Liver (tissue), 9 donors: ENCODE measurements around the gene EPB41L2. TPM values are rescaled to one million over a fixed set of nuclear protein-coding genes. Genes with fewer than 3 reads are reported as not detected.

Source experiments
- DNase-seq: peaks from one replicate; pipeline ENCODE4 v3.0.0-alpha.2; 2017; ENCODE audit warnings: low spot score
- H3K27ac ChIP-seq, 2 donors: one replicate each; pipeline ENCODE4 v1.7.0; 2013; ENCODE audit warnings: inconsistent platforms in 2 of 2, low read length in 2 of 2, control low read depth in 1 of 2, low read depth in 1 of 2, mild to moderate bottlenecking in 1 of 2
- H3K27me3 ChIP-seq, 4 donors: one replicate each; pipeline versions ENCODE4 v1.6.1 to v1.7.0; 2013; ENCODE audit warnings: low read length in 3 of 4, inconsistent platforms in 1 of 4, mild to moderate bottlenecking in 1 of 4, moderate library complexity in 1 of 4; ENCODE audit not compliant: control insufficient read depth in 4 of 4, insufficient read depth in 4 of 4
- H3K36me3 ChIP-seq, 4 donors: one replicate each; pipeline versions ENCODE4 v1.6.1 to v1.7.0; 2013; ENCODE audit warnings: low read length in 3 of 4, mild to moderate bottlenecking in 3 of 4, low read depth in 1 of 4, moderate library complexity in 1 of 4; ENCODE audit not compliant: control insufficient read depth in 4 of 4, insufficient read depth in 3 of 4
- H3K4me1 ChIP-seq, 4 donors: one replicate each; pipeline versions ENCODE4 v1.6.1 to v1.7.0; 2013; ENCODE audit warnings: low read length in 3 of 4, mild to moderate bottlenecking in 3 of 4, moderate library complexity in 1 of 4; ENCODE audit not compliant: control insufficient read depth in 4 of 4, insufficient read depth in 4 of 4
- H3K4me3 ChIP-seq, 3 donors: one replicate each; pipeline versions ENCODE4 v1.6.1 to v1.7.0; 2013; ENCODE audit warnings: low read length in 3 of 3, control low read depth in 1 of 3, low read depth in 1 of 3, mild to moderate bottlenecking in 1 of 3
- H3K9ac ChIP-seq, 2 donors: one replicate each; pipeline ENCODE4 v1.7.0; 2013; ENCODE audit warnings: low read length in 2 of 2, mild to moderate bottlenecking in 2 of 2, moderate library complexity in 2 of 2, control low read depth in 1 of 2, low read depth in 1 of 2
- H3K9me3 ChIP-seq, 4 donors: one replicate each; pipeline versions ENCODE4 v1.6.1 to v1.7.0; 2013; ENCODE audit warnings: low read length in 3 of 4; ENCODE audit not compliant: control insufficient read depth in 4 of 4
- EGR1 ChIP-seq, 2 donors: IDR thresholded peaks; 2 replicates each; pipeline ENCODE4 v1.6.1; 2016 to 2018; ENCODE audit warnings: antibody characterized with exemption in 2 of 2, low read depth in 2 of 2
- FOXA2 ChIP-seq: IDR thresholded peaks from 2 replicates; pipeline ENCODE4 v1.6.1; 2016; ENCODE audit warnings: antibody characterized with exemption
- GABPA ChIP-seq, 2 donors: IDR thresholded peaks in 1 of 2; conservative IDR thresholded peaks in 1 of 2; 2 replicates each; pipeline ENCODE4 v1.6.1; 2016; ENCODE audit warnings: antibody characterized with exemption in 2 of 2, mild to moderate bottlenecking in 1 of 2, moderate library complexity in 1 of 2
- HNF4A ChIP-seq, 2 donors: conservative IDR thresholded peaks; 2 replicates each; pipeline ENCODE4 v1.6.1; 2016; ENCODE audit warnings: antibody characterized with exemption in 2 of 2, mild to moderate bottlenecking in 2 of 2
- JUND ChIP-seq, 2 donors: IDR thresholded peaks; 2 replicates each; pipeline ENCODE4 v1.6.1; 2016; ENCODE audit warnings: antibody characterized with exemption in 2 of 2
- RXRA ChIP-seq, 2 donors: IDR thresholded peaks; 2 replicates each; pipeline ENCODE4 v1.6.1; 2017 to 2018; ENCODE audit warnings: antibody characterized with exemption in 2 of 2, mild to moderate bottlenecking in 1 of 2
- SP1 ChIP-seq: IDR thresholded peaks from 2 replicates; pipeline ENCODE4 v1.6.1; 2018; ENCODE audit warnings: antibody characterized with exemption, mild to moderate bottlenecking
- WGBS: extraction: QIAGEN DNeasy Blood & Tissue Kit; methylation state at CpG from one replicate; pipeline ENCODE4 v1.1.7; 2013; 5-methylcytosine and 5-hydroxymethylcytosine counted together
- polyA plus RNA-seq, 2 donors: library from polyadenylated mRNA; stranded (reverse) in 1 of 2; unstranded in 1 of 2; fragments of 200-250 nt in 1 of 2; fragments of >200 nt in 1 of 2; fragmentation: Nextera tagmentation in 1 of 2; extraction: Ambion mirVana in 1 of 2; gene quantifications; one replicate each; pipeline versions ENCODE4 v1.2.1 to v1.2.3, GENCODE V29; 2013 to 2015
- total RNA-seq, 2 donors: library from RNA; depleted of rRNA; stranded (reverse); fragments of >200 nt; gene quantifications; one replicate each; pipeline ENCODE4 v1.2.3, GENCODE V29; 2014
- TF ChIP-seq, protein P1 (sequence below): IDR thresholded peaks from 2 replicates; pipeline ENCODE4 v1.6.1; 2016; ENCODE audit warnings: antibody characterized with exemption
- TF ChIP-seq, protein P2 (sequence below): fragments of 150-350 bp; IDR thresholded peaks from 2 replicates; pipeline ENCODE4 v1.5.1; 2017; ENCODE audit warnings: improper control_type of control experiment, low read depth, low read length; ENCODE audit not compliant: missing input control
- TF ChIP-seq, protein P3 (sequence below): IDR thresholded peaks from 2 replicates; pipeline ENCODE4 v1.6.1; 2016; ENCODE audit warnings: antibody characterized with exemption
- TF ChIP-seq, protein P4 (sequence below): IDR thresholded peaks from 2 replicates; pipeline ENCODE4 v1.6.1; 2016; ENCODE audit warnings: antibody characterized with exemption
- donor health status: healthy.
- donor health status: healthy.
- donor health status: healthy.
- donor health status: healthy.
- donor health status: healthy.

The EPB41L2 gene
- total and polyA plus RNA-seq, 4 donors, result 10.0 to 43.3 (median 18.7) TPM

DNA sequence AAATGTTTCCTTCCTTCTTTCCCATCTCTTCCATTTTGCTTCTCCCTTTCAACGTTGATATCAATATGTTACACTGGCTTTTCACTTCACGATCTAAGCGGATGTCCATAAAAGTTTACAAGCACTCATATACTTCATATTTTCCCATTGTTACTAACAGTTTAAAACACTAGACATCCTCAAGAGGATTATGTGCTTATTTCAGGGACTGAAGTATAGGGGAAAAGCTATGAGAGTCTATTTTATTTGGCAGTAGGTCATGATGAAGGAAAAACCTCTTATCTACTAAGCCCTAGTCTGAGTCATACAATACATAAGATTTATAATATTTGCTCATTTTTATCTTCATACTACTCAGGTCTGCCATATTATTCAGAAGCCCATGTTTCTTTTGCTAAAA lies 20.6 kb upstream of the EPB41L2 start (continued):
- TF ChIP-seq, protein P1, sequence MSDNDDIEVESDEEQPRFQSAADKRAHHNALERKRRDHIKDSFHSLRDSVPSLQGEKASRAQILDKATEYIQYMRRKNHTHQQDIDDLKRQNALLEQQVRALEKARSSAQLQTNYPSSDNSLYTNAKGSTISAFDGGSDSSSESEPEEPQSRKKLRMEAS, result no peak
- TF ChIP-seq, protein P2, sequence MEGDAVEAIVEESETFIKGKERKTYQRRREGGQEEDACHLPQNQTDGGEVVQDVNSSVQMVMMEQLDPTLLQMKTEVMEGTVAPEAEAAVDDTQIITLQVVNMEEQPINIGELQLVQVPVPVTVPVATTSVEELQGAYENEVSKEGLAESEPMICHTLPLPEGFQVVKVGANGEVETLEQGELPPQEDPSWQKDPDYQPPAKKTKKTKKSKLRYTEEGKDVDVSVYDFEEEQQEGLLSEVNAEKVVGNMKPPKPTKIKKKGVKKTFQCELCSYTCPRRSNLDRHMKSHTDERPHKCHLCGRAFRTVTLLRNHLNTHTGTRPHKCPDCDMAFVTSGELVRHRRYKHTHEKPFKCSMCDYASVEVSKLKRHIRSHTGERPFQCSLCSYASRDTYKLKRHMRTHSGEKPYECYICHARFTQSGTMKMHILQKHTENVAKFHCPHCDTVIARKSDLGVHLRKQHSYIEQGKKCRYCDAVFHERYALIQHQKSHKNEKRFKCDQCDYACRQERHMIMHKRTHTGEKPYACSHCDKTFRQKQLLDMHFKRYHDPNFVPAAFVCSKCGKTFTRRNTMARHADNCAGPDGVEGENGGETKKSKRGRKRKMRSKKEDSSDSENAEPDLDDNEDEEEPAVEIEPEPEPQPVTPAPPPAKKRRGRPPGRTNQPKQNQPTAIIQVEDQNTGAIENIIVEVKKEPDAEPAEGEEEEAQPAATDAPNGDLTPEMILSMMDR, result no peak
- TF ChIP-seq HNF4A (conservative IDR thresholded peaks at IDR 0.05), result no peak
- TF ChIP-seq, protein P3, sequence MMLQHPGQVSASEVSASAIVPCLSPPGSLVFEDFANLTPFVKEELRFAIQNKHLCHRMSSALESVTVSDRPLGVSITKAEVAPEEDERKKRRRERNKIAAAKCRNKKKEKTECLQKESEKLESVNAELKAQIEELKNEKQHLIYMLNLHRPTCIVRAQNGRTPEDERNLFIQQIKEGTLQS, result no peak

DNA sequence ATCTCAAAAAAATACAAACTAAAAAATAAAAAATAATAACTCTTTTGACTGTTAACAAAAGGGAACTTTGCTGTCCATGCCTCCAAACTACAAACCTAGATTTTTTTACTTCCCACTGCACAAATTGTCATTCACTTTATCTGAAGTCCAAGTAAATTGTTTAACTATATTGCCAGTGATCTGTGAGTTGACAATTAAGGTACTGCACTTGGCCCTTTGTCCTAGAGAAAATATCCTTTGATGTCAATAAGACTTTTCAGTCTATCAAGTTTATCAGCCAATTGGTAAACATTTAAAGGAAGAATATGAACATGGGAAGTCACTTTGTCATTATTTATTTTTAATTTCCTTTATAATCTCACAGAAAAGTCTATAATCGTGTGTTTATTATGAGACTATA lies 19.3 kb upstream of the EPB41L2 start:
- 77% methylated on average over 1 of the region's 1 CpG for WGBS
- no peak for DNase-seq
- TF ChIP-seq RXRA (IDR thresholded peaks at IDR 0.05), result no peak
- TF ChIP-seq SP1, result no peak
- TF ChIP-seq EGR1 (IDR thresholded peaks at IDR 0.05; ENCODE audit: low read depth in 2 of 2), result no peak
- no peak for TF ChIP-seq GABPA (IDR thresholded peaks at IDR 0.05 in 1 of 2, conservative IDR thresholded peaks at IDR 0.05 in 1 of 2)
- no peak for TF ChIP-seq HNF4A (conservative IDR thresholded peaks at IDR 0.05)

DNA sequence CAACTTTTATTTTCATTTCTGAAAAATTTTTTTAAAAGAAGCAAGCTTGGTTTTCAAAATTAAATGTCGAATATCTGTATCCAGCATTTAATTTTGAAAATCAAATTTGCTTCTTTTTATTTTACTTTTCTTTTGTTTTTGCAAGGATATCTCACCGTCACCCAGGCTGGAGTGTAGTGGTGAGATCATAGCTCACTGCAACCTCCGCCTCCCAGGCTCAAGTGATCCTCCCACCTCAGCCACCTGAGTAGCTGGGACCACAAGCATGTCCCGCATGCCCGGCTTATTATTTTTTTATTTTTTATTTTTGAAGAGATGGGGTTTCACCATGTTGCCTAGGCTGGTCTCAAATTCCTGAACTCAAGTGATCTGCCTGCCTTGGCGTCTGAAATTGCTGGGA lies 17.0 kb upstream of the EPB41L2 start:
- TF ChIP-seq JUND (IDR thresholded peaks at IDR 0.05) (no peak), GABPA (IDR thresholded peaks at IDR 0.05 in 1 of 2, conservative IDR thresholded peaks at IDR 0.05 in 1 of 2) (no peak), FOXA2 (no peak), RXRA (IDR thresholded peaks at IDR 0.05) (no peak)
- TF ChIP-seq, protein P4, sequence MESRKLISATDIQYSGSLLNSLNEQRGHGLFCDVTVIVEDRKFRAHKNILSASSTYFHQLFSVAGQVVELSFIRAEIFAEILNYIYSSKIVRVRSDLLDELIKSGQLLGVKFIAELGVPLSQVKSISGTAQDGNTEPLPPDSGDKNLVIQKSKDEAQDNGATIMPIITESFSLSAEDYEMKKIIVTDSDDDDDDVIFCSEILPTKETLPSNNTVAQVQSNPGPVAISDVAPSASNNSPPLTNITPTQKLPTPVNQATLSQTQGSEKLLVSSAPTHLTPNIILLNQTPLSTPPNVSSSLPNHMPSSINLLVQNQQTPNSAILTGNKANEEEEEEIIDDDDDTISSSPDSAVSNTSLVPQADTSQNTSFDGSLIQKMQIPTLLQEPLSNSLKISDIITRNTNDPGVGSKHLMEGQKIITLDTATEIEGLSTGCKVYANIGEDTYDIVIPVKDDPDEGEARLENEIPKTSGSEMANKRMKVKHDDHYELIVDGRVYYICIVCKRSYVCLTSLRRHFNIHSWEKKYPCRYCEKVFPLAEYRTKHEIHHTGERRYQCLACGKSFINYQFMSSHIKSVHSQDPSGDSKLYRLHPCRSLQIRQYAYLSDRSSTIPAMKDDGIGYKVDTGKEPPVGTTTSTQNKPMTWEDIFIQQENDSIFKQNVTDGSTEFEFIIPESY, result no peak
- TF ChIP-seq, protein P2, result no peak
- Histone ChIP-seq H3K9me3 (no peaks in the 10 kb centered on the region), H3K27ac (no peak overlapping the region), H3K4me1 (no peaks in the 10 kb centered on the region), H3K9ac (no peak overlapping the region), H3K27me3 (no peaks in the 10 kb centered on the region), H3K4me3 (no peak overlapping the region), H3K36me3 (no peaks in the 10 kb centered on the region)
- WGBS, result 92% methylated on average over 6 of the region's 6 CpGs
- no peak for DNase-seq

More for the DNA sequence above, 19.3 kb upstream of the EPB41L2 start:
- H3K4me1 ChIP-seq, result no peaks in the 10 kb centered on the region
- H3K27me3 ChIP-seq, result no peaks in the 10 kb centered on the region
- H3K9me3 ChIP-seq, result peaks cover 0 to 2% (median 0%) of the 10 kb centered on the region in 4 donors
- no peak overlapping the region for H3K27ac ChIP-seq
- H3K36me3 ChIP-seq, result no peaks in the 10 kb centered on the region
- H3K4me3 ChIP-seq, result no peak overlapping the region
- H3K9ac ChIP-seq, result no peak overlapping the region
